ENCODE data around the gene UNC5C. TPM values are rescaled to one million over a fixed set of nuclear protein-coding genes. Genes with fewer than 3 reads are reported as not detected.

The UNC5C gene
- total and polyA plus RNA-seq, 3 donors from 2014 or later, result 6.8 to 22.8 (median 20.5) TPM

DNA sequence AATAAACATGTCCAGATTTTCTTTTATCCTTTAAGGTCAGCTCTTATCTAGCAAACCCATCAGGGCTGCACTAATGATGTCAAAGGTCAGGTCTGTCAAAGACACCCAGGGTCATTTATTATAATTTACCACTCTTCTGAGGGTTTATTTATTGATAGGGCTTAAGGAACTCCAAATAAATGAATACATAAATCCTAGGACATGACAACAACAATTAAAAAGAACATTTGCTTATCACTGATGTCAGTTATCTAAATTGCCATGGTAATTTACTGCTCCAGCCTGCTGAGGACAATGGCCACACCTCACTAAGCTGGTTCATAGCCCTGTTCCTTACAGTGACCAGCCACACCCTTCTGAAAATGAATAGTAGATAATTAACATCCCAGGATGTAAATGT, 317.1 kb downstream of the UNC5C start:
- Histone ChIP-seq H3K9me3 (no peaks in the 10 kb centered on the region), H3K27me3 (no peaks in the 10 kb centered on the region), H3K4me3 (no peak overlapping the region), H3K27ac (no peak overlapping the region), H3K4me1 (no peaks in the 10 kb centered on the region), H3K36me3 (ENCODE audit: low read depth, missing control alignments) (no peaks in the 10 kb centered on the region)
- DNase-seq, result no peak
- TF ChIP-seq, protein P1, sequence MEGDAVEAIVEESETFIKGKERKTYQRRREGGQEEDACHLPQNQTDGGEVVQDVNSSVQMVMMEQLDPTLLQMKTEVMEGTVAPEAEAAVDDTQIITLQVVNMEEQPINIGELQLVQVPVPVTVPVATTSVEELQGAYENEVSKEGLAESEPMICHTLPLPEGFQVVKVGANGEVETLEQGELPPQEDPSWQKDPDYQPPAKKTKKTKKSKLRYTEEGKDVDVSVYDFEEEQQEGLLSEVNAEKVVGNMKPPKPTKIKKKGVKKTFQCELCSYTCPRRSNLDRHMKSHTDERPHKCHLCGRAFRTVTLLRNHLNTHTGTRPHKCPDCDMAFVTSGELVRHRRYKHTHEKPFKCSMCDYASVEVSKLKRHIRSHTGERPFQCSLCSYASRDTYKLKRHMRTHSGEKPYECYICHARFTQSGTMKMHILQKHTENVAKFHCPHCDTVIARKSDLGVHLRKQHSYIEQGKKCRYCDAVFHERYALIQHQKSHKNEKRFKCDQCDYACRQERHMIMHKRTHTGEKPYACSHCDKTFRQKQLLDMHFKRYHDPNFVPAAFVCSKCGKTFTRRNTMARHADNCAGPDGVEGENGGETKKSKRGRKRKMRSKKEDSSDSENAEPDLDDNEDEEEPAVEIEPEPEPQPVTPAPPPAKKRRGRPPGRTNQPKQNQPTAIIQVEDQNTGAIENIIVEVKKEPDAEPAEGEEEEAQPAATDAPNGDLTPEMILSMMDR (IDR thresholded peaks at IDR 0.05), result no peak
- TF ChIP-seq POLR2A (IDR thresholded peaks at IDR 0.05), result no peak
- intact Hi-C loops (cut with DNase I; ENCODE audit: low total_unique reads), result no loop called here

DNA sequence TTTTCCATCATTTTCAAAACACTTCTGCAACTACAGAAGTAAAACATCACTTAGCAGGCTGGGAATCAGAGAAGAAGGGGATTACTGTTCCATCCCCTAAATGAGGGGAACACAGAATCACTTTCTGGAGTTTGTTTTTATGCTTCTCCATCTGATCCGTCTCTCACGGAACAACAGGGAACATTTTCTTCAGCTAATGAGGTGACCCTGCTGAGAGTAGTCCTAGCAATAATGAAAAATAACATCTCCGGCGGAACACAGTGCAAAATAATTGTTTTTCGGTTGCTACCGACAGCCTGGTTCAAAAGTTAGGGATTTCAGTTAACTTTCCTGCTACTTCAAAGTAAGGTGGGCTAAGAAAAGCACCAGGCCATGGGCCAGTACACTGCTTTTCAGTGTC, 322.9 kb downstream of the UNC5C start:
- no peak for DNase-seq
- H3K27ac ChIP-seq, result peak overlapping the region in 1 of 2 donors; percentile 51
- intact Hi-C loops (cut with DNase I; ENCODE audit: low total_unique reads), result no loop called here
- H3K27me3 ChIP-seq, result no peaks in the 10 kb centered on the region
- H3K9me3 ChIP-seq, result no peaks in the 10 kb centered on the region
- H3K36me3 ChIP-seq (ENCODE audit: low read depth, missing control alignments), result no peaks in the 10 kb centered on the region
- 64 to 65% methylated on average over 6 of the region's 6 CpGs for WGBS, 2 donors
- no peak for TF ChIP-seq POLR2A (IDR thresholded peaks at IDR 0.05)
- TF ChIP-seq, protein P1 (IDR thresholded peaks at IDR 0.05), result no peak
- H3K4me3 ChIP-seq, result no peak overlapping the region
- no peaks in the 10 kb centered on the region for H3K4me1 ChIP-seq

DNA sequence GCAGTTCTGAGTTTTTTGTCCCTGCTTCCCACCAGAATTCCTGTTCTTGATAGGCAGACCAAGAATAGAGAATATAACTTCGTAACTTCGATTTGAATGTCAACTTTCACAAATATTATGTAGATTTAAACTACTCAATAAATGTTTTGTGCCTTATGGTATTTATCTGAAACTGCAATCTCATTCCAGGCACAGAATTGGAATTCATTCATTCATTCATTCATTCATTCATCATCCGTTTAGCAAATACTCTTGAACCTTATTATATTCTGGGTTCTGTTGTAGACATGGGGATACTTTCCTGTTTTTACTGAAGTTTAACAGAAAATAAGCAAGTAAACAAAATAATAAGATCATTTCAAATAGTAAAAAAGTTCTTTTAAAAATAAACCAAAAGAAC, 324.4 kb downstream of the UNC5C start:
- 61 to 62% methylated on average over 3 of the region's 3 CpGs for WGBS, 2 donors
- Histone ChIP-seq H3K4me1 (no peaks in the 10 kb centered on the region), H3K27ac (no peak overlapping the region), H3K36me3 (ENCODE audit: low read depth, missing control alignments) (no peaks in the 10 kb centered on the region), H3K4me3 (no peak overlapping the region), H3K27me3 (no peaks in the 10 kb centered on the region), H3K9me3 (no peaks in the 10 kb centered on the region)
- intact Hi-C loops (cut with DNase I; ENCODE audit: low total_unique reads), result no loop called here
- no peak for DNase-seq
- TF ChIP-seq, protein P1 (IDR thresholded peaks at IDR 0.05), result no peak
- TF ChIP-seq POLR2A (IDR thresholded peaks at IDR 0.05), result no peak

GRCh38 chr4:95220205-95221175, 328.3 kb downstream of the UNC5C start:
- H3K4me3 ChIP-seq, result no peak overlapping the region
- TF ChIP-seq, protein P1 (IDR thresholded peaks at IDR 0.05), result no peak
- TF ChIP-seq POLR2A (IDR thresholded peaks at IDR 0.05), result no peak
- no peaks in the 10 kb centered on the region for H3K9me3 ChIP-seq
- no peak overlapping the region for H3K27ac ChIP-seq
- H3K36me3 ChIP-seq (ENCODE audit: low read depth, missing control alignments), result peaks cover 4% of the 10 kb centered on the region
- H3K4me1 ChIP-seq, result no peaks in the 10 kb centered on the region
- no peaks in the 10 kb centered on the region for H3K27me3 ChIP-seq
- no peak for DNase-seq
- WGBS, 2 donors, result 73 to 82% methylated on average over 1 of the region's 1 CpG
- intact Hi-C loops (cut with DNase I; ENCODE audit: low total_unique reads), result no loop called here
